Stimulated activated CD4-positive, alpha-beta T cell treated with anti-CD3 and anti-CD28 coated beads, Interleukin-12 subunit alpha, Interleukin-12 subunit beta, amount 100 ng/mL, for 4 hours (primary cell): ENCODE data around the gene ZC2HC1C.

Experiments used
- DNase-seq: peaks from one replicate; pipeline ENCODE4 v3.0.0-alpha.2; 2020

ZC2HC1C gene

GRCh38 chr14:75069121-75069810, at the start of gene ZC2HC1C:
Gene ZC2HC1C (plus strand): TSS chr14:75069641. CDS start chr14:75070574, 933 bp downstream.
- DNase-seq = peak; percentile 72

- no peak for DNase-seq
Observed at GRCh38 chr14:75022655-75023054, 46.8 kb upstream of the ZC2HC1C start.

- DNase-seq = no peak
Observed at GRCh38 chr14:75023108-75023507, 46.3 kb upstream of the ZC2HC1C start.

GRCh38 chr14:75025082-75025481, 44.4 kb upstream of the ZC2HC1C start:
- DNase-seq = no peak

- DNase-seq = no peak
Observed at GRCh38 chr14:75025876-75026275, 43.6 kb upstream of the ZC2HC1C start.

GRCh38 chr14:75030147-75030546, 39.3 kb upstream of the ZC2HC1C start:
- DNase-seq = no peak

- DNase-seq = no peak
Observed at GRCh38 chr14:75032939-75033338, 36.5 kb upstream of the ZC2HC1C start.

- no peak for DNase-seq
Observed at GRCh38 chr14:75040507-75040906, 28.9 kb upstream of the ZC2HC1C start.

GRCh38 chr14:75040959-75041358, 28.5 kb upstream of the ZC2HC1C start:
- no peak for DNase-seq

GRCh38 chr14:75041613-75042012, 27.8 kb upstream of the ZC2HC1C start:
- no peak for DNase-seq

- DNase-seq = no peak
Observed at GRCh38 chr14:75042035-75042434, 27.4 kb upstream of the ZC2HC1C start.

- no peak for DNase-seq
Observed at GRCh38 chr14:75044322-75044721, 25.1 kb upstream of the ZC2HC1C start.

GRCh38 chr14:75044752-75045151, 24.7 kb upstream of the ZC2HC1C start:
- DNase-seq = no peak

- DNase-seq = no peak
Observed at GRCh38 chr14:75046275-75046674, 23.2 kb upstream of the ZC2HC1C start.

GRCh38 chr14:75046899-75047298, 22.5 kb upstream of the ZC2HC1C start:
- no peak for DNase-seq

- DNase-seq = no peak
Observed at GRCh38 chr14:75047506-75047905, 21.9 kb upstream of the ZC2HC1C start.

- no peak for DNase-seq
Observed at GRCh38 chr14:75048101-75048500, 21.3 kb upstream of the ZC2HC1C start.

- no peak for DNase-seq
Observed at GRCh38 chr14:75049136-75049535, 20.3 kb upstream of the ZC2HC1C start.

- no peak for DNase-seq
Observed at GRCh38 chr14:75049731-75050201, 19.7 kb upstream of the ZC2HC1C start.

- DNase-seq = peak; percentile 80
Observed at GRCh38 chr14:75050852-75051555, 18.4 kb upstream of the ZC2HC1C start, which contains the start of gene MLH3. Gene MLH3 (minus strand): TSS chr14:75051467. CDS start chr14:75049655, 1,812 bp downstream.

- DNase-seq = no peak
Observed at GRCh38 chr14:75051556-75051899, 17.9 kb upstream of the ZC2HC1C start.

- no peak for DNase-seq
Observed at GRCh38 chr14:75053396-75054291, 15.8 kb upstream of the ZC2HC1C start.

GRCh38 chr14:75054421-75054820, 15.0 kb upstream of the ZC2HC1C start:
- DNase-seq = no peak
